ENCODE data around the gene PPP2R5C. TPM values are rescaled to one million over a fixed set of nuclear protein-coding genes. Genes with fewer than 3 reads are reported as not detected.
A peak's percentile ranks its signal among the peaks of the same experiment; 100 is the strongest.

PPP2R5C gene
- total and polyA plus RNA-seq, 12 donors: 66.8 to 257 (median 222) TPM

DNA sequence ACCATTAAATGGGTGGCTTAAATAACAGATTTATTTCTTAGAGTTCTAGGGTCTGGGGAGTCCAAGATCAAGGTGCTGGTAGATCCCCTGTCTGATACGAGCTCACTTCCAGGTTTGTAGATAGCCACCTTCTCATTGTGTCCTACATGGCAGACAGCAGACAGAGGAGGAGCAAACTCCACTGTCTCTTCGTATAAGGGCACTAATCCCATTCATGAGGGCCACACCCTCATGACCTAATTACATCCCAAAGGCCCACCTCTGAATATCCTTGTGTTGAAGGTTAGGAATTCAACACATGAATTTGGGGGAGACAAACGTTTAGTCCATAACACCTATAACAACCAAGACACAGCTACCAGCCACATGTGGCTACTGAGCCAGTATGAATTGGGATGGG lies 47.1 kb upstream of the PPP2R5C start:
- intact Hi-C loops (cut with DNase I): loop anchor here in 2 of 10 donors (5.0 to 10.0 kb wide), 2 partner anchors 43 to 240 kb away; no protein-coding TSS in a partner anchor
- peaks cover 0 to 9% (median 0%) of the 10 kb centered on the region in 11 donors for H3K9me3 ChIP-seq
- peaks cover 0 to 6% (median 2%) of the 10 kb centered on the region in 9 donors for H3K4me1 ChIP-seq
- H3K27me3 ChIP-seq: no peaks in the 10 kb centered on the region
- no peaks in the 10 kb centered on the region for H3K36me3 ChIP-seq
- peak overlapping the region in 1 of 10 donors; percentile 31 for H3K27ac ChIP-seq
- DNase-seq (no peak), ATAC-seq (no peak)
- 88 to 92% methylated on average over 3 of the region's 3 CpGs for WGBS, 2 donors
- no peak for TF ChIP-seq CTCF (IDR thresholded peaks at IDR 0.05)
- no peak overlapping the region for H3K4me3 ChIP-seq

DNA sequence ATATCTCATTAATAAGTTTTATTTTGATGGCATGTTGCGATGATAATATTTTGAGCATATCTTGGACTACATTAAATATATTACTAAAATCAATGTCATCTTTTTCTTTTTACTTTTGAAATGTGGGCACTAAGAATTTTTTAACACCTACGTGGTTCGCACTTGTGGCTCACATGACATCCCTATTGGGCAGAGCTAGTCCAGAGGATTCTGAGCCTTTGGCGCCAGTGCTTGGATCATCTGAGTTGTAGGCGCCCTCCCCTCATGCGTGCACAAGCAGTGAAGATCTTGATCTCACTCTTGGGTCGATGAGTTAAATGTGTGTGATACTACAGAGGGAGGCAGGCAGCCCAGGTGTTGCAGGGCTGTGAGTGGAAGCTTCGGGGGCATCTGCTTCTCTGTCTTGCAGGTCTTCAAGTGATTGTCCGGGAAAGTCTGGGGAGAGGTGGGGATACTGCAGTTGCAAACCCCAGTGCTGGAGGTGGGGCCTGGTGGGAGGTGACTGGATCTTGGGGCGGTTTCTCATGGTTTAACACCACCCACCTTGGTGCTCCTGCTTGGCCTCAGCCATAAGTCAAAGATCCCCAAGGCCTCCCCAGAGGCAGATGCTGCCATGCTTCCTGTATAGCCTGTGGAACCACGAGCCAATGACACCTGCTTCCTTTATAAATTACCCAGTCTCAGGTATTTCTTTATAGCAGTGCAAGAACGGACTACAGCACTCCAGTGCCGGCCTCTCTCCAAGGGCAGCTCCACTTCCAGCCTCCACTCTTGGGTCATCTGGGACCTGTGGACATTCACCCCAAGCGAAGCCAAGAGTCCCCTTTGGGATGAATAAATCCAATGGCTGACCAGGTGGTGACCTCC lies 46.1 kb upstream of the PPP2R5C start:
- intact Hi-C loops (cut with DNase I): loop anchor here in 1 of 10 donors (10.0 kb wide), 1 partner anchor 239 kb away; no protein-coding TSS in a partner anchor
- WGBS, 2 donors: 90 to 92% methylated on average over 14 of the region's 14 CpGs

DNA sequence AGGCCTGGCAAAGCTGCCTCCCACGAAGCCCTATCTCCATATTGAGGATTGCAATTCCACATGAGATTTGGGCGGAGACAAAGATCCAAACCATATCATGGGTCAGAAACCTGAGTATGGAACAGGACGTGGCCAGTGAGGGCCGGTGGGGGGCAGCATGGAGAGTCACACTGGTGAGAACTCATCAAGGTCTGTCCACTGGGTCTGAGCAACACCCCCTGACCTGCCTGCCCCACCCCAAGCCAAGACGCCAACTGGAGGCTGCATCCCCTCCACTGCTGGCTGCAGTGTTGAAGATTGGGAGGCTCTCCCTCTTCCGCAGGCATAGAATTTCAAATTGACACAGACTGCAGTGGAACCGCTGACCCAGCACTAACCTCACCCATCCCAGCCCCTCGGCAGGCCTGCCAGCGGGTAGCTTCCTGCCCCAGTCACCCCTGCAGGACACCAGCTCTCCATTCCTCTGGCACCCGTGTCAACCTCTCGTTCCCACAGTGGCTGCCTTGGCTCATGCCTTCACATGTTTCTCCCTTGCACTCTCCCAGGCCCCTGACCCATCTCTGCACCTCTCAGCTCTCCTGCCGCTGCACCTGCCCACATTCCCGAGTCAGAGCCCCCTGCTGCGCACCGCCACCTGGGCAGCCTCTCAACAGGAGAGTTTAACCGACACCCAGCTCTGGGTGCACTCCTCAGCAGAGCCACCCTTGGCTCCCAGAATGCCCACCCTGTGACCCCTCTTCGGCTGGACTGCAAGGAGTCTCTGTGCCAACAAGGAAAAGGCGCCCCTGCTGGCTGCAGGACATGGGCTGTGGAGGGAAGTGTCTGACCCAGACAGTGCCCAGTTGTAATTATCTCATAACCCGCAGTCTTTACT lies 45.2 kb upstream of the PPP2R5C start:
- ATAC-seq: no peak
- peaks cover 2 to 23% (median 15%) of the 10 kb centered on the region in 9 donors for H3K4me1 ChIP-seq
- peaks cover 0 to 9% (median 0%) of the 10 kb centered on the region in 11 donors for H3K9me3 ChIP-seq
- TF ChIP-seq CTCF (IDR thresholded peaks at IDR 0.05): no peak
- H3K4me3 ChIP-seq: no peak overlapping the region
- DNase-seq: no peak
- H3K27ac ChIP-seq: no peak overlapping the region
- WGBS, 2 donors: 88 to 91% methylated on average over 19 of the region's 19 CpGs
- H3K36me3 ChIP-seq: no peaks in the 10 kb centered on the region
- no peaks in the 10 kb centered on the region for H3K27me3 ChIP-seq
- intact Hi-C loops (cut with DNase I): loop anchor here in 1 of 10 donors (10.0 kb wide), 1 partner anchor 238 kb away; no protein-coding TSS in a partner anchor

More for the DNA sequence above, 46.1 kb upstream of the PPP2R5C start:
- Histone ChIP-seq H3K27me3 (no peaks in the 10 kb centered on the region), H3K27ac (peak overlapping the region in 1 of 10 donors; percentile 10), H3K9me3 (peaks cover 0 to 9% (median 0%) of the 10 kb centered on the region in 11 donors), H3K36me3 (no peaks in the 10 kb centered on the region), H3K4me3 (no peak overlapping the region), H3K4me1 (peaks cover 2 to 17% (median 13%) of the 10 kb centered on the region in 9 donors)
- DNase-seq: no peak
- no peak for ATAC-seq
- TF ChIP-seq CTCF (IDR thresholded peaks at IDR 0.05): no peak

Measured in heart right ventricle (tissue), 16 donors.